ENCODE data around the gene MAZ.

The MAZ gene

DNA sequence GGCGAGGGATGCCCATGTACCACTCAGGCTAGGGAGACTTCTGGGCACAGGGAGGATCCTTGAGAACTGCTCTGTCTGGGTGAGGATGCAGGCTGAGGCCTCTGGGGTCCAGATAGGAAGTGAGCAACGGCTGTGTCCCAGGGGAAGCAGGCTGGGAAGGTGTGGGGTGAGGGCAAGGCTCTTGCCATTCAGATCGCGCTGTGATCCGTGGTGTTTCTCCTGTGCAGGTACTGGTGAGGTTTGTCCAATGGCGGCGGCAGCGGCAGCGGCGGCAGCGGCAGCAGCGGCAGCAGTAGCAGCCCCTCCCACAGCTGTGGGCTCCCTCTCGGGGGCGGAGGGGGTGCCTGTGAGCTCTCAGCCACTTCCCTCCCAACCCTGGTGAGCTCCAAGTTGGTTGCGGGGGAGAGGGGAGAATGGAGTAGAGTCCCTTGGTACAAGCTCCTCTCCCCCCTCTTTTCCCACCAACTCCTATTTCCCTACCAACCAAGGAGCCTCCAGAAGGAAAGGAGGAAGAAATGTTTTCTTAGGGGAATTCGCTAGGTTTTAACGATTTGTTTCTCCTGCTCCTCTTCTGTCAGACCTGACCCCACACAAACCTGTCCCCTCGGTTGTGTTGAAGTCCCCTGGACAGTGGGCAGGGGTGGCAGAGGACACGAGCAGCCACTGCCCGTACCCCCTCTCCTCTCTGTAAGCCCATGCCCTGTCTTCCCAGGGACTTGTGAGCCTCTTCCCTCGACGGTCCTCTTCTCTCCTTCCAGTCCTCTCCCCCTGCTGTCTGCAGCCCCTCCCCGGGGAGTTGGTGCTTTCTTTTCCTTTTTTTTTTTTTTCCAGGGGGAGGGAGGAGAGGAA, 3.7 kb downstream of the MAZ start:
- peak; percentile 54 for DNase-seq

DNA sequence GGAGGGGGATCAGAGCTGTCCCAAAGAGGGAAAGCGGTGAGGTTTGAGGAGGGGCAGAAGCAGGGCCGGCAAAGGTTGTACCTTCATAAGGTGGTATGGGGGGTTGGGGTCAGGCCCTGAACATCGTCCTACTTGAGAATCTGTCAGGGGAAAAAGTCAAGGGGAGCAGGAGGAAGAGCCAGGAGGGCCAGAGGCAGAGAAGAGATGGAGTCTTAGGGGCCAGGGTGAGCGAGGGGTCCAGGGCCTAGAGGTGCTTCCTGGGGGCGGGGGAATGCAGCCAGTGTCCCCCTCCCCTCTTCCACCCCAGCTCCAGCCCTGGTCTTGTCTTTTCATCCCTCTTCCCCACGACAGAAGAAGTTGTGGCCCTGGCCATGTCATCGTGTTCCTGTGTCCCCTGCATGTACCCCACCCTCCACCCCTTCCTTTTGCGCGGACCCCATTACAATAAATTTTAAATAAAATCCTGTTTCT, 4.4 kb downstream of the MAZ start:
- no peak for DNase-seq

DNA sequence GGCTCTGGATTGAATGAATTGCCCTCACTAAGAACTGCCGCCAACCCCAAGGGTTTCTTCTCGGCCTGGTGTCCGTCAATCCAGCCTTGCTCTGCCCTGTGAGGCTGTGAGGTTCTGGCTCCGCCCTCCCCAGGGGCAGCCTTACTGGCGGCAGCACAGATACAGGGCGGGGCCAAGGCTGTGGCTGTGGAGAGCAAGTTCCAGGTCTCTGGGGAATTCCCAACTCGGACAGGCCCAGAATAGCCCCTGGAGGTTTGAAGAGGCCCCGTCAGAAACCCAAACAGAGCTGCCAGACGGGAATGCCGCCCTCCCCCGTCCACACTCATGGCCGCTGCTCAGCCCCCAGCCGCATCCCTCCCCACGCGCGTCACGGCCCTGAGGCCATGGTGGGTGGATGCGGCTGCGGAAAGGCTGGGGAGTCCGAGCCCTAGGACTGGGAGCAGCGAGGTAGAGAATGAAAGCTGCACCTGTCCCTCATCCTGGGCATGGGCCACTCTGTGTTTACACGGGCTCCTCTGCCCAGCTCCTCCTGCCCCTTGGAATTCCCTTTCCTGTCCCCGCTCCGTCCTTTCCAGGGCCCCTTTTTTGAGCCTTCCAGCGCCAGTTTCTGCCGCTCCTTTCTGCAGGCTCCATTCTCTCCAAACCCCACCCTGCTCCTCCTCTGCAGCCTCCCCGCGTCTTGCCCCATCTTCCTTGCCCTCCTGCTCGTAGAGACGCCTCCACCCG, 5.0 kb downstream of the MAZ start:
- peak; percentile 86 for DNase-seq

DNA sequence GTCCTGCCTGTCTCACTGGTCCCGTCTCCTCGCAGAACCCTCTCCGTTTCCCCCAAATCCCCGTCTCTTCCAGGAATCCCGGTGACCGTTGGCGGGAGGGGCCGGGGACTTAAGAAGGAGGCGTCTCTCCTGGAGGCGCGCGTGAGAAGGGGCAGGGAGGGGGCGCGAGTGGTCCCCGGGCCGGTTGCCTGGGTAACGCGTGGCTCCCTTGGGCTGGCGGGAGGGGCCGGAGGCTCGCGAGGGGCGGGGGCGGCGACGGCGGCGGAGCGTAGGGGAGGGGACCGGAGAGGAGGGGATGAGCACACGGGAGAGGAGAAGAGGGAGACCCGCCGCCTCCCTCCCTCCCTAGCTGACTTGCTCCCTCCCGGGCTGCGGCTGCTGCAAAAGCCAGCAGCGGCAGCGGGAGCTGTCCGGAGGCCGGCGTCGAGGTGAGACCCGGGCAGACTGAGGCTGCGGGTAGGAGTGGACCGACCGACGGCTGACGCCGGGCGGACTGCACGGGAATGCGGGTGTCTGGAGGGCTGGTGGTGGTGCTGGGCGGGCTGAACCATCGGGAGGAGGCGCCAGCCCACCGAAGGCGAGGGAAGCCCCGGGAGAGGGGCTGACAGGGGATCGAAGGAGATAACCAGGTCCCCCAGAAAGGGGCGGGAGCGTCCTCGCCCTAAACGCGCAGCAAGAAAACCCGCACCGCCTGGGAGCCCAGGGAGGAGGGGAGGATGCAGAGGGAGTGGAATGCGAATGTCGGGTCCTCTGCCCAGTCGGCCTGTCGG, 5.8 kb downstream of the MAZ start, which contains the start of gene PRRT2:
Gene PRRT2, plus strand, starts transcription at position 298 of the 770 bp plus-strand sequence. CDS start 862 bp downstream, outside the sequence.
- peak; percentile 66 for DNase-seq

DNA sequence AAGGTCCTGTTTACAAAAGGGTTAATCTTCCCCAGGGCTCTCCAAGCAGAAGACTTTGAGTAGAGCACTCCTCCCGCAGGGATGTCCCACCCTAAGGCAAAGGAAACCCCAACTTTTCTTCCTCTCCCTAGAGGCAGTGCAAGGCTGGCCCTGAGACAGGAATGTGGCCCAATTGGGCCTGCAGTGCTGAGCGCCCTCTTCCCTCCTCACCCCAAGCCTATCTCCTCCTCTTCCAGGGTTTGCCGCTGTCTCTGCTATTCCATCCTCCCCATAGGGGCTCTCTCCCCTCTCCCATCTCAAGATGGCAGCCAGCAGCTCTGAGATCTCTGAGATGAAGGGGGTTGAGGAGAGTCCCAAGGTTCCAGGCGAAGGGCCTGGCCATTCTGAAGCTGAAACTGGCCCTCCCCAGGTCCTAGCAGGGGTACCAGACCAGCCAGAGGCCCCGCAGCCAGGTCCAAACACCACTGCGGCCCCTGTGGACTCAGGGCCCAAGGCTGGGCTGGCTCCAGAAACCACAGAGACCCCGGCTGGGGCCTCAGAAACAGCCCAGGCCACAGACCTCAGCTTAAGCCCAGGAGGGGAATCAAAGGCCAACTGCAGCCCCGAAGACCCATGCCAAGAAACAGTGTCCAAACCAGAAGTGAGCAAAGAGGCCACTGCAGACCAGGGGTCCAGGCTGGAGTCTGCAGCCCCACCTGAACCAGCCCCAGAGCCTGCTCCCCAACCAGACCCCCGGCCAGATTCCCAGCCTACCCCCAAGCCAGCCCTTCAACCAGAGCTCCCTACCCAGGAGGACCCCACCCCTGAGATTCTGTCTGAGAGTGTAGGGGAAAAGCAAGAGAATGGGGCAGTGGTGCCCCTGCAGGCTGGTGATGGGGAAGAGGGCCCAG, 6.7 kb downstream of the MAZ start:
- DNase-seq = no peak

DNA sequence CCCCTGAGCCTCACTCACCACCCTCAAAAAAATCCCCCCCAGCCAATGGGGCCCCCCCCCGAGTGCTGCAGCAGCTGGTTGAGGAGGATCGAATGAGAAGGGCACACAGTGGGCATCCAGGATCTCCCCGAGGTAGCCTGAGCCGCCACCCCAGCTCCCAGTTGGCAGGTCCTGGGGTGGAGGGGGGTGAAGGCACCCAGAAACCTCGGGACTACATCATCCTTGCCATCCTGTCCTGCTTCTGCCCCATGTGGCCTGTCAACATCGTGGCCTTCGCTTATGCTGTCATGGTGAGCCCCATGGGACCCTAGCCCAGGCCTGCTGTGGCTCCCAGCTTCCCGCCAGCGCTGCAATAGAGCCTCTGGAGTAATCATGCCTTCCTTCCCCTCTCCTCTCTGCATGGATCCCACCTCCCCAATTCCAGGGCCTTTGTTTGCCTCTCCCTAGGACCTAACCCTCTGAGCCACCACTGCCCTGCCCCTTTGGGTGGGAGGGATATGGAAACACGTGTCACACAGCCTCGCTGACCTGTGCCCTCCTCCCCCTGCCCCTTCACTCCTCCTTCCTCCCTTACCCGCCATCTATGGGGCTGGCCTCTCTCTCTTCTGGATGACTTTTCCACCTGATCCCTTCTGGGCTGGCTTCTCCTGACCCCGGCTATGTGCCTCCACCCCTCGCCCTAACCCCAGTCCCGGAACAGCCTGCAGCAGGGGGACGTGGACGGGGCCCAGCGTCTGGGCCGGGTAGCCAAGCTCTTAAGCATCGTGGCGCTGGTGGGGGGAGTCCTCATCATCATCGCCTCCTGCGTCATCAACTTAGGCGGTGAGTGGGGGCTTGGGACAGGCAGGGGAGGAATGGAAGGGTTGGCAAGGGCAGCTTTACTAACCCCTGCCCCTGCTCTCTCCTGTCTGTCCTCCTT, 7.6 kb downstream of the MAZ start:
- DNase-seq = no peak

DNA sequence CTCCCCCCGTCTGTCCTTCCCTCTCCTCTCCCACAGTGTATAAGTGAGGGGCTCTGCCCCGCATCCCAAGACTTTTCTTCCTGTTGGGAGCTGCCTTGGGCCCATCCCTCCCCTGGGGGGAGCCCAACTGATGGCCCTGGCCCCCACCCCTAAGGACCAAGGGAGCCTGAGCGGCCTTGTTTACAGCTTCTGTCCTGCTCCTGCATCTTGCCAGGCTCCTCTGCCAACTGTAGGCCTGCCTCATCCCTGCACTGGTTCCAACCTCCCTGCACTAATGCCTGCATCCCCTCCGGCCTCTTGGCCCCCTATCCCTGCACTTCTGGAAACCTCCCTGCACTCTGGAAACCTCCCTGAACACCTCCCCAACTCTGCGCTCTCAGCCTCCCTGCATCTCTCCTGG, 8.3 kb downstream of the MAZ start:
- no peak for DNase-seq

DNA sequence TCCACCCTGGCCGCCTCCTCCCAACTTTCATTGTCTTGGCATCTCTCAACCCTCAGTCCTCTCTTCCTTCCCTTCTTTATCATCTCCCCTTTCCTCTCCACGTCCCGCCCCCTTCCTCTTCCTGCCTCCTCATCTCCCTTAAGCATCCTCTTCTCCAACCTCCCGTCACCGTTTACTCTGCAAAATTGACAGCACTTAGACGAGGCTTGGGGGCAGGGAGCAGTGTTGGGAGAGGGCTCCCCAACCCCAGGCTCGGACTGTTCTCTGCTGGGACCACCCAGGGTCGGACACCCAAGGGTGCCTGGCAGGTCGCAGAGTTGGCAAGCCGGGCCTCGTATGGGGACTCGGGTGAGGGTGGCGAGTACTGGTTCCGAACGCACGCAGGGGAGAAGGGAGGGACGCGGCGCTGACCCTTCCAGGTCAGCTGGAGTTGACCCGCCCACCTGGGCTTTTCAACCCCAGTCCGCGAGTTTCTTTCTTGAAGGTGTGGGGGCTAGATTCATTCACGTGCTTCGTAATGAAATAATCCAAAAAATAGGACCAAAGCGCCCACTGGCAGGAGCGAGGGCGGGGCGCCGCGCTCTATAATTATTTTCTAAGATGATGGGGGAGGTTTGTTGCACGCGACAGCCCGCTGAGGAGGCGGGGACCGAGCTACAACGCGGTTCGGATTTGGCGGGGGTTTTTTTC, 8.8 kb downstream of the MAZ start:
- peak; percentile 72 for DNase-seq

DNA sequence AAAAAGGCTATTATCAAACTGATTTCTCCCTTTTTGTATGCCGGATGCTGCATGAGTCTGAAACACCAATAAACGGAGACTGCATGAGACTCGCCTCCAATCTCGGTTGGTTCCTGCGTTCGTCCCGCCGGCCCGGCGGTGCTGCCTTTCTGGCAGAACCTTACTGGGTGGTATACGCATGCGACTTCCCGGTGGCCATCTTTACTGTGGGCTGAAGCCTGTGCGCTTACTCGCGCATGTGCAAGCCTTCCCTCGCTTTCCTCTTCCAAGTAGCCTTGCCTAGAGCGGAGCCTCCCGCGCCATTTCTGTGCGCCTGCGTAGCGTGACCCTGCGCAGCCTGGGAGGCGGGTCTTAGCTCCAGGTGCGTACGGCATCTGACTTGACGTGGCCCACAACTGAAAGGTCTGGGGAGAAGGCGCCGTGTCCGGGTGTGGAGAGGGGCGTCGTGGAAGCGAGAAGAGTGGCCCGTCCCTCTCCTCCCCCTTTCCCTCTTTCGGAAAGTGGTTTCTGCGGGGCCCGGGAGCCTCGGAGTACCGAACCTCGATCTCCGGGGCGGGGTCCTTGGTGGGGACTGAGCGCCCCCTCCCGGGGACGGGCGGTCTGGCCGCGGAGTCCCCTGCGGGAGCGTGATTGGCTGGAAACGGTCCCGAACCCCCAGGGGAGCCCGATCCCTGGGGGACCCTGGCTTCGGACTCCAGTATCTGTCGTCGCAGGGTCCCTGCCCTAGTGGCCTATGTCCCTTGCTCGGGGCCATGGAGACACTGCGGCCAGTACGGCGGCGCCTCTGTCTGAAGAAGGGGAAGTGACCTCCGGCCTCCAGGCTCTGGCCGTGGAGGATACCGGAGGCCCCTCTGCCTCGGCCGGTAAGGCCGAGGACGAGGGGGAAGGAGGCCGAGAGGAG, 9.7 kb downstream of the MAZ start, which contains the start of gene PAGR1:
Gene PAGR1, plus strand, starts transcription at position 360 of the 901 bp plus-strand sequence. Its CDS starts 374 bp downstream, at position 734.
- DNase-seq = peak; percentile 99

DNA sequence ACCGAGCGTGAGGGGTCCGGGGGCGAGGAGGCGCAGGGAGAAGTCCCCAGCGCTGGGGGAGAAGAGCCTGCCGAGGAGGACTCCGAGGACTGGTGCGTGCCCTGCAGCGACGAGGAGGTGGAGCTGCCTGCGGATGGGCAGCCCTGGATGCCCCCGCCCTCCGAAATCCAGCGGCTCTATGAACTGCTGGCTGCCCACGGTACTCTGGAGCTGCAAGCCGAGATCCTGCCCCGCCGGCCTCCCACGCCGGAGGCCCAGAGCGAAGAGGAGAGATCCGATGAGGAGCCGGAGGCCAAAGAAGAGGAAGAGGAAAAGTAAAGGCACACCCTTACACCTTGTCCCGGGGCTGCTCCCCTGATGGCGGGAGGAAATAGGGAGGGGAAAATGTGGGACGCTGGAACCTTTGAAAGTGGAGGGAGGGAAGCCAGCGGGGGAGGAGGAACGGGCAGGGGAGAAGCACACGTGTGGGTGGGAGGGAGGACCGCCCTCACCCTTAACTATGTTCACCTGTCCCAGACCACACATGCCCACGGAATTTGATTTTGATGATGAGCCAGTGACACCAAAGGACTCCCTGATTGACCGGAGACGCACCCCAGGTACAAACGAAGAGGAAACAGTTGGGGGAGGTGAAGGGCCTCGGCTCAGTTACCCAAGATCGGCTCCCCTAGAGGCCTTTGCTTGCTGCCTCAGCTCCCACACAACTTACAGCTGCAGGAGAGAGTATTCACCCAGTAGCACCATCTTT, 10.5 kb downstream of the MAZ start:
- DNase-seq = peak; percentile 84

DNA sequence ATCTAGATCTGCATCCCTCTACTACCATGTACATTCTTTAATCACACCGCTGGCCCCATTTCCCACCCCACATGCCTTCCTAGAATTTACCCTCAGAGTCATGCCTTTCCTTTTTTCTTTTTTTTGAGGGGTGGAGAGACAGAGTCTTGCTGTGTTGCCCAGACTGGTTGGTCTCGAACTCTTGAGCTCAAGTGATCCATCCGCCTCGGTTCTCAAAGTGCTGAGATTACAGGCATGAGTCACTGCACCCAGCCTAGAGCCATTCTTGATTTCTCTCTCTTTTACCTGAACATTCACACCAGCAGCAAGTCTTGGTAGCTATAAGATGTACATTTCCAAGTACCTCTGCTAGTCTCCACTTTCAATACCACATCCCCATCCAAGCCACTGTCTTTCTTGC, 11.8 kb downstream of the MAZ start:
- no peak for DNase-seq

DNA sequence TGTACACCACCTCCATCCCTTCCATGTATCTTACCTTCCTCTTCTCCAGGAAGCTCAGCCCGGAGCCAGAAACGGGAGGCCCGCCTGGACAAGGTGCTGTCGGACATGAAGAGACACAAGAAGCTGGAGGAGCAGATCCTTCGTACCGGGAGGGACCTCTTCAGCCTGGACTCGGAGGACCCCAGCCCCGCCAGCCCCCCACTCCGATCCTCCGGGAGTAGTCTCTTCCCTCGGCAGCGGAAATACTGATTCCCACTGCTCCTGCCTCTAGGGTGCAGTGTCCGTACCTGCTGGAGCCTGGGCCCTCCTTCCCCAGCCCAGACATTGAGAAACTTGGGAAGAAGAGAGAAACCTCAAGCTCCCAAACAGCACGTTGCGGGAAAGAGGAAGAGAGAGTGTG, 13.2 kb downstream of the MAZ start:
- no peak for DNase-seq

DNA sequence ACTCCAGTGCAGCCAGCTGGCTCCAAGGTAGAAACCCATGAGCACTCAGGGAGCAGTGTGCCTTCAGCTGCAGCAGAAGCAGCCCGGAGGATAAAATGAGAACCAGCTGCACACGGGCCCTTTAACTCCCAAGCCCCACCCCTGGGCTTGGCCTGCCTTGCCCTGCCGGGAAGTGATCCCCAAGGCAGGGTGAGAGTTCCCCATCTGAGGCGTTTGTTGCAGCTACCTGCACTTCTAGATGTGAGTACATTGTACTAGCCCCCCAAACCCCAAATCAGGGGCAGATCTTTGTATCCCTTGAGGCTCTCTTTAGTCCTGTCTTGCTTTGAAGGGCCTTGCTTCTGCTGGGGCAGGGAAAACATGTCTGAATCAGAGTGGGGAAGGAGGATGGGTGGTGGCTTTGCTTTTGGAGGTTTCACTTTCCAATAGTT, 14.0 kb downstream of the MAZ start, which contains the start of gene MVP:
Gene MVP, plus strand, starts transcription at position 192 of the 431 bp plus-strand sequence. CDS start 10,088 bp downstream, outside the sequence.
- peak; percentile 72 for DNase-seq

DNA sequence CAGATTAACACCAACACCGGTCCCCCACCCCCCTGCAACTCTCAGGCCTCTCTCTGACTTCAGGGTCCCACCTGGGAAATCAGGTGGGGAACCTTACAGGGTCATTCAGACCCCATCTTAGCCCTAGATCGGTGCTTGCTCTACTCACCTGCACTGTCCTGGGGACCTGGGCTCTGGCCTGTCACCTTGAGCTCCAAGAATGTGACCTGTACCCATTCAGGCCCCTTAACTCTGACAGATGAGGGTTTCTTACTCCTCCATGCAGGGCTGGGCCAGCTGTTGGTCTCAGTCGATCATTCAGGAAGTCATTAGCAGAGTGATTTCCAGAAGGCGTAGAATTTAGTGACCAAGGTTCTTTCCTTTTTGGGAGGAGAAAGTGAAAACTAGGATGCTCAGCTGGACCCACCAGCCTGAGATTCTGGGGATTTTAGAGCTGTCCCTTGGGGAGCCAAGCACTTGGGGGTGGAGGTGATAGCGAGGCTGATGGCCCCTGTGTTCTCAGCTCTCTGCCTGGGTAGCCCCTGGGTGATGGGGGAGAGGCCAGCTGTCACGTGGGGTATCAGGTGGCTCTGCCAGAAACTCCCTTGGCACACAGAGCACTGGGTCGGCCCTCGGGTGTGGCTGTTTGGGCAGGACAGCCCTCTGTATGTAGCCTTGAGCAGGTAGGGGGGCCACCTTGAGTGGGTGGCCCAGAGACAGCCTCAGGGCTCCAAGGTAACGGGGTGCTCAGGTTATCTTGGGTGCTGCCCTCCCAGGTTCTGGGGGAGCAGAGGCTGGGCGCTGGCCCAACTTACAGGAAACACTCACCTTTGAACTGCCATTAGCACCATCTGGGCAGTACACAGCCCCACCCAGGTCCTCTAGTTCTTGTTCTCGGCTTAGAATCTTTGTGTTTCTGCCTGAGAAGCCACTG, 14.7 kb downstream of the MAZ start:
- peak; percentile 71 for DNase-seq

DNA sequence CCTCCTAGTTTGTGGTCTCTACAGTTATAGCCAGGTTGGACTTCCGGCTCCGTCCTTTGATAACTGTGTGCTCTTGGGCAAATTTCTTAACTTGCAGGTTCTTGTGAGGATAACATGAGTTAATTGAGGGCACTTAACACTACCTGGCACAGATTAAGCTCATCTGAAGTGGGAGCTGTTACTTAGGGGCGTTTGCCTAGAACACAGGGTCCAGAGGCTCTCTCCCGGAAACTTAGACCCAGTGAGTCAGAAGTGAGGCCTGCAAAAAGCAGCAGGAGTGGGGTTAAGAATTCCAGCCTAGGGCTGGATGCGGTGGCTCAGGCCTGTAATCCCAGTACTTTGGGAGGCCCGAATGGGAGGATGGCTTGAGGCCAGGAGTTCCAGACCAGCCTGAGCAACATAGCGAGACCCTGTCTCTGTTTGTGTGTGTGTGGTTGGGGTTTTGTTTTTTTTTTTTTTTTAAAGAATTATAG, 15.3 kb downstream of the MAZ start:
- DNase-seq = no peak

DNA sequence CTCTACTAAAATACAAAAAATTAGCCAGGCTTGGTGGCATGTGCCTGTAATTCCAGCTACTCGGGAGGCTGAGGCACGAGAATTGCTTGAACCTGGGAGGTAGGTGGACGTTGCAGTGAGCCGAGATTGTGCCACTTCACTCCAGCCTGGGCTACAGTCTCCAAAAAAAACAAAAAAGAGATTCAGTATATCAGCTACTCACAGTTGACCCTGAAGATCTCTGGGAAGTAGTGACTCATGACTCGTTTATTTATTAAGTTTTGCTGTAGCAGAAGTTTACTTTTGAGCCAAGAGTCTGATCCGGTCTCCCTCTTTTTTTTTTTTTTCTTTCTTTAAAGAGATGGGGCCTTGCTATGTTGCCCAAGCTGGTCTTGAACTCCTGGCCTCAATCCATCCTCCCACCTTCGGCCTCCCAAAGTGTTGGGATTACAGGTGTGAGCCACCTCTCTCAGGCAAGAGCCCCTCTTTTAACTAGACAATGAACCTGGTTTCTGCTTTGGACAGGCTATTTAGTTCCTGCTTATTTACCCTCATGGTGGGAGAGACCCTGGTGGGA, 18.3 kb downstream of the MAZ start:
- no peak for DNase-seq

All from activated CD4-positive, alpha-beta T cell treated with anti-CD3 and anti-CD28 coated beads for 48 hours (primary cell).